Stimulated activated CD4-positive, alpha-beta T cell treated with anti-CD3 and anti-CD28 coated beads, TNF-alpha, amount 100 ng/mL, for 24 hours (primary cell): Measurements from ENCODE around the gene KRTAP3-2.

Source experiments
- DNase-seq, 3 experiments: peaks; one replicate each; pipeline ENCODE4 v3.0.0-alpha.2; 2020; ENCODE audit warnings: low read depth in 3 of 3

The KRTAP3-2 gene

DNA sequence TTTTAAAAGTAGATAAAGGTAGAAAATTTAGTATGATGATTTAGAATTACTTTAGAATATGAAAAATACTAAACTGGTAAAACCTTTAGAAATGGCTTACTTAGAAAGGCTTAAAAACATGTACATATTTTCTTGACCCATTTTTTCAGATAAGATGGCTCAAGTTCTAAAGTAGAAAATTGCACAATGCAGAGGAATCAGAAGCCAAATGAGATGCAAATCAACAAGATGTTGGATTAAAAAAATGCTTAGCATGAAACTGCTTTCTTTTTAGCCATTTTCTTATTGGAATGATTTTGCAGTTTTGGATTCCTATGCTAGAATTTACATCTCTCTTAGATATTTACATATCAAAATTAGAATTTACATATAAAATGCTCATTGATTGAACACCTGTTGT lies 10.7 kb upstream of the KRTAP3-2 start:
- no peak for DNase-seq

DNA sequence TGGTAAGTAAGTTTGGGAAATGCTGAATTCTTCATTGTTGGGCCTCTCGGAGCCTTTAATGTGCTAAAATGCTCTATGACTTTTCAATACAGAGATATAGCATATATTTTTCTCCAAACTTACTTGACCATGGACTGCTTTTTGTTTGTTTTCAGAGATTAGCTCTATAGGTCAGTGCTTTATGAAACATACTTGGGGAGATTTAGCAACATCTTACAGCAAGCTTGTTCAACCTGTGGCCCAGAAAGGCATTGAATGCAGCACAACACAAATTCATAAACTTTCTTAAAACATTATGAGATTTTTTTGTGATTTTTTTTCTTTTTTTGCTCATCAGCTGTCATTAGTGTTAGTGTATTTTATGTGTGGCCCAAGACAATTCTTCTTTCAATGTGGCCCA lies 10.2 kb upstream of the KRTAP3-2 start:
- DNase-seq, result no peak

DNA sequence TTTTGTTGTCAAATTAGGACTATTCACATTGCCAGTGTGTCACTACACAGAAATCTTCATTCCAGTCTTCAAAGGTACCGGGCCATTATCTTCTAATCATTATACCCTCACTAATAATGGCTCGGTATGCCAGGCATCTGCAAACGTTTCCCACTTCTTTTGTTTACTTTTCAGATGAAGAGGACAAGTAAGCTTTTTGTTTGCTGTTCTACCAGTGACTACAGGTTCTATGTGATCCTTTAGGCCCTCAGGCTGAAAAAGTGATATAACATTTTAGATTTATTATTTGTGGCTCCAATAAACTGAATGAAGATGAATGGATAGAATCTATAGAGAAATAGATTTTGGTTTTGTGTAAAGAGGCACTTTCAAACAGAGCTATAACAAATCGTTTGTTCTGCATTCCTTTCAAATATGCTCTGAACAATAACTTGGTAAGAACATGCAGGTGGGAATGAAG lies 9.6 kb upstream of the KRTAP3-2 start:
- DNase-seq, result no peak

DNA sequence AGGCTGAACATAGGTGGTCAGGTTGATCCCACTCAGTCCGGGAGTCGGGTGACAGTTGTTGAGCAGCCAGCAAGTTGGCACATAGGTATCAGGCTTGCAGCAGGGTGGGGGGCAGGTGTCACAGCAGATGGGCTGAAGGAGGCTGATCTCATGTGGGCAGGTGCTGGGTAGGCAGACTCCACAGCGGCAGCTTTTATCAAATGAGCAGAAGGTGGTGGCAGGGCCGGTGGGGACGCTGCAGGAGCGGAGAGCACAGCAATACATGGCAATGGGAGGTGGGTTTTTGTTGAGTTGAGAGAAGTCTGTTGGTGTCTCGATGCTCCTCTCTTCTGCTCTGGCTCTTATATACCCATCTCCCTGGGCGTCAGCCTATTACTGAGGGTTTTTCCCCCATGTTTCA lies 9.1 kb upstream of the KRTAP3-2 start, which contains the start of gene KRTAP3-1:
Gene KRTAP3-1 (minus strand): TSS at position 318 of the 400 bp plus-strand sequence. CDS start 54 bp downstream, at position 264.
- no peak for DNase-seq

DNA sequence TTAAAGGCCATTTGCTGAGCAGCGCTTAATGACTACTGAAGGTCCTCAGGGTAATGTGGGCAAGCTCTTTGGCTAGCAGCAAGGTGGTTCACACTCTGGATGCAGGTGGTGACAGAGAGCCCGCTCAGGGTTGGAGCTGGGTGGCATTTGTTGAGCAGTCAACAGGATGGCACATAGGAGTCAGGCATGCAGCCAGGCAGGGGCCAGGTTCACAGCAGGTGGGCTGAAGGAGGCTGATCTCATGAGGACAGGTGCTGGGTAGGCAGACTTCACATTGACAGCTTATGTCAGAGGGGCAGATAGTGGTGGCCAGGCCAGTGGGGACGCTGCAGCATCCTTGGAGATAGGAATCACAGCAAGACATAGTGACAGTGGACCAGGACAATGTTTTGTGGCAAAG lies 4.7 kb upstream of the KRTAP3-2 start:
- no peak for DNase-seq

DNA sequence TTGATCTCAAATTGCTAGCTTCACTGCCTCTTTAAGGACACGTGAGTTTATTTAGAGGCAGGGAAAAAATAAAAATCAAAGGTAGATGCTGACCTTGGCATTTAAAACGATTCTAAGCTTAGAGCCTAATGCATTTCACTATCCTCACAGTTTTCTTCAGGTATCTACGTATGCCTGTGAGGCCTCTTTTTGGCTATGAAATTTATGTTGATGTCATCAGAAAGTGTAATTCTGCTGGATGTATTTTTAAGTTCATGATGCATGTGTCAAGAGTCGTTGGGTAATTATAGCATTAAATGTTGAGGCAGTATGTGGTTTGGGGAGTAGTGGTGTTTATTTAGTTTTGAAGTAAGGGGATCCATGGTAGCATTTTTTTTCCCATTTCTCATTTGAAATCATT lies 4.2 kb upstream of the KRTAP3-2 start:
- no peak for DNase-seq

DNA sequence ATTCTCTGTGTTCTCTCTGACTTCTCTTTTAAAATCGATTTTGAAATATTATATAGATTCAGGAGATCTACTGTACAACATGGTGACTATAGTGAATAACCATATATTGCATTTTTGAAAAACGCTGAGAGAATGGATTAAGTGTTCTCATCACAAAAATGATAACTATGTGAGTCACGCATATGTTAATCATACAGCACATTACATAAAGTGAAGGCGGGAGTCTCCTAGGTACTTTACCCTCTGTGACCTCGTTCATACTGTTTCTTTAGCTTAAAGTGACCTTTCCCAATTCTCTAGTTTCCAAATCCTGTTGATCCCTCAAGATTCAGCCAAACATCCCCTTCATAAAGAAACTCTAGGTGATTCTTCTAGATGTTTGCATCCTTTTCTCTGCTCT lies 3.1 kb upstream of the KRTAP3-2 start:
- no peak for DNase-seq

DNA sequence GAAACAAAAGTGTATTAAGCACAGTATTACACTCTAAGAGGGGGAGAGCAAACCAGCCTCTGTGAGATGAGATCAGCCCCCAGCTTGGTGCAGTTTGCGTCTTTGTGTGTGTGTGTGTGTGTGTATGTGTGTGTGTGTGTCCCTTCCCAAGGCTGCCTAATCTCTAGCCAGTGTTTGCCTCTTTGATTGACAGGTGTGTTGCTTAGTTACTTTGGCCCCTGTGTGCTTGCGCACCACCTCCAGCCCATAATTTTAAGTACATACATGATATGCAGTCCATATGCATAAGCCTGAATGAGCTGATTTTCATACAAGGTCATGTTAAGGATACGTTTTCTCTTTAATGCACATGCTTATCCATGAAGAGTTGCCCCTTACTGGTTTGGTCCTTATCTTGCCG lies 2.1 kb upstream of the KRTAP3-2 start:
- no peak for DNase-seq

DNA sequence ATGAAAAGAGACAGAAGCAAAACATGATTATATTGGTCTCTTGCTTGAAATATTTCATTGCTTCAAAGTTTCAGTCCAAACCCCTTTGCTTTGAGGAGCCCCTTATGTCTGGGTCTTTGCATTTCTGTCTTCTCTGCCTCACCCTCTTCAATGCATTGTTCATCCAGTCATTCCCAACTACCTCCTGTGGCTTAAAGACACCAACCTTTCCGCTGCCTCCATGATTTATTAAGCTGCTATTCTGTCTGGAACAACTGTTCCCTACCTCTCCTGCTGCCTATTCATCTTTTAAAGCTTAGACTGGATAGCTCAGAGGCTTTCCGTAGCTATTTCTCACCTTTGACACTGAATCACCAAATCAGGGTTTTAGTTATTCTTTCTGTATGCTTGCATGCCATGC lies 2.3 kb downstream of the KRTAP3-2 start:
- DNase-seq, result no peak

DNA sequence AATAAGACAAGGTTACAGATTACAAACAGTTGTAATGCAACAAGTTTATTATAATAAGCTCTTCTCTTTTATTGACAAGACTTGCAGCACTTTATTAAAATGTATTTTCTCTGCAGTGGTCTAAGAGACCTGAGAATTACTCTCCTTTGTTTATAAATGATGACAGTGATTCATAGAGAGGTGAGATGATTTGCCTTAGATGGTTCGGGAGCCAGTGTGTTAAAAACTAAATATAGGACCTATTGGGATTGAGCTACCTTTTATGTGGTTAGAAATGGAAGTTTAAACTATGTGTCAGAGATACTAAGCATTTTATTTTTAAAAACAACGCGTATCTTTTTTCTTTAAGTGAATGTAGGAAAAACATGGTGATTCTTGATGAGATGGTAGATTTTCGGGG lies 2.9 kb downstream of the KRTAP3-2 start:
- no peak for DNase-seq

DNA sequence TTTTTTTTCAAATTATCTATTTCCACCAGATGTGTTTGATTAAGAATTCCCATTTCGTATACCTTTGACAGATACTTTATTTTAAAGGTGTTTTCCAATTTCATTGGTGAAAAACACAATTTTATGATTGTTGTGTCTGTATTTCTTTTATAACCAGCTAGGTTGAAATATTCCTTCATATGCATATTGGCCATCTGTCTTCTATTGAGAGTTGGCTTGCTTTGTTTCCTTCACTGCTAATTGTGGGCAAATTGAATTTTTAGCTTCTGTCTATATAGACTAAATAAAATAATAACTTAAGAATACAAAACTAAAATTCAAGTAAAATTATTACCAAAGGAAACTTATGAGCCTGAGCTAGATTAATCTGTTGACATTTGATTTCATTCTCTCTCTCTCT lies 4.6 kb downstream of the KRTAP3-2 start:
- no peak for DNase-seq

DNA sequence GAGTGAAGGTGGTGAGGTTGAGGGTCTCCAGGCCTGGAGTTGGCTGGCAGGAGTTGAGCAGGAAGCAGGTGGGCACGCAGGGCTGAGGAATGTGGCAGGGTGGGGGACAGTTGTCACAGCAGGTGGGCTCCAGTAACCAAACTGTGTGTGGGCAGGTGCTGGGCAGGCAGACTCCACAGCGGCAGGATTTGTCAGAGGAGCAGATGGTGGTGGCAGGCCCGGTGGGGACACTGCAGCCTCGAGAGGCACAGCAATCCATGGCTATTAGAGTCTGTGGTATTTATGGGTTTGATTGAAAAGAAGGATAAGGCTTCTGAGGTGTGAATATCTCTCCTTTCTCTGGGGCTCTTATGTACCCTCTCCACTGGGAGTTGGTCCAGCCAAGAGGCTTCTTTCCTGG lies 5.9 kb downstream of the KRTAP3-2 start, which contains the start of gene KRTAP3-3:
Gene KRTAP3-3 (minus strand): TSS at position 326 of the 400 bp plus-strand sequence. CDS start 67 bp downstream, at position 259.
- DNase-seq, result no peak

DNA sequence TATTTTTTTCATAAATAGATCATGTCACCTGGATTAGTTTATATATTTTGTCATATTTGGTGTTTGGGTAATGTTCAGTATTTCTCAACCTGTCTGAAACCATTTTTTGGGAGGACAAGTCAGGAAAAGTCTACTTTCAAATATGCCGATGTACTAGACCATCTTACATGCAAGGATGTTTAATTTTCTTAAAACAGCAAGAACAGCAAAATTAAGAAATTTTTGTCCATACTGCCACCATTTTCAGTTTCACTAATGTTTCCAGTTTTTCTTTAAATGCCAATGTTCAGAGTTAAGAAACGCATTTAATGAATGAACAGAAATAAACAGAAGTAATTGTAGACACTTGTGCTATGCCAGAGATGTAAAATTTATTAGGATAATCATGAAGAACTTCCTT lies 6.6 kb downstream of the KRTAP3-2 start:
- no peak for DNase-seq

DNA sequence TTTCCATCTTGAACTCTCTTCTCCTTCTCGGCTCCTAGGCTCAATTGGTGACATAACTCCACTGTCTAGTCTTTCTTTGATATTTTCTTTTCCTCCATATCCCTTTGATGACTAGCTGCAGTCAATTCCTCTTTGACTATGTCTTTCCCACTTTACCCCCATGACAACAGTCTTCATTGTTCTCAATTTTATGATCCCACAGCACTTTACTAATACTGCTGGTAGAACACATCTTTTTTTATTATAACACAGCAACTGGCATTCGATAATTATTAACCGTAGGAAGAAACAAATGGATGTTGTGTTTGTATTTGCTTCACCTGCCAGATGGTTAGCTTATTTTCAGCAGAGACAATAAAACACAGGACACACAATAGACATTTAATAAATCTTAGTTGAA lies 7.0 kb downstream of the KRTAP3-2 start:
- no peak for DNase-seq

DNA sequence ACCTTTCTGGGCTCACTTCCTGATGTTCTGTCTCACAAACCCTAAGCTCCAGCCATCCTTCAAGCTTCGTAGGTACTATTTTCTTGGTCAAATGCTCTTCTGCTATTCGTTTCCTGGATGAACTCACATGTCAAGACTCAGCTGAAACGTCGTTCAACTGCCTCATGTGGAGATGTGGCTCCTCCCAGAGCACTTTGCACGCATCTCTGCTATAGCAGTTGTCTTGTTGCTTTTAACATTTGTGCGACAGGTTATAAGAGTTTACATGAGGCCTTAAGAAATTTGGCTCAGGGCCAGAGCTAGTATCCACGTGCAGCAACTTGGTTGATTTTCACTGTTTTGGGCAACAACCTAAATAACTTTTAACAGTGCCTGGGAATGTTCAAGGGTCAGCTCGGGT lies 12.8 kb downstream of the KRTAP3-2 start:
- DNase-seq, result no peak

DNA sequence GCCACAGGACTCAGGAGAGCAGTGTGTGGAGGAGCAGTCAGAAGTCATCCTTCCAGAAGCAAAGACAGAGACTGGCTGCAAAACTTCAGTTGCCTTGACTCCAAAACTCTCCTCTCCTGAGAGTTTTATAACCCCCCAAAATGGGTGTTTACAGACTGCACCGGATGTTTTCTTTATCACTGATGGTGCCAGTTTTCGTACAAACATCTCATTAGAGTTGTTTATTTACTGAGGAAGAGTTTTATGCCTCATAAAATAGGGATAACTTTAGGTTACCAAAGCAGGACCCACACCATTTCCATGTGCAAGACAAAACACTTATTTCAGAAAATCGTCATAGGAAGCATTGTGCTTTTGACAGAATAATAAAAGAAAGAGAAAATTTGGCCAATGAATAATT lies 15.5 kb downstream of the KRTAP3-2 start, which contains the start of gene KRT40:
Gene KRT40 (minus strand): TSS at position 101 of the 400 bp plus-strand sequence. CDS start 53 bp downstream, at position 48.
- no peak for DNase-seq

DNA sequence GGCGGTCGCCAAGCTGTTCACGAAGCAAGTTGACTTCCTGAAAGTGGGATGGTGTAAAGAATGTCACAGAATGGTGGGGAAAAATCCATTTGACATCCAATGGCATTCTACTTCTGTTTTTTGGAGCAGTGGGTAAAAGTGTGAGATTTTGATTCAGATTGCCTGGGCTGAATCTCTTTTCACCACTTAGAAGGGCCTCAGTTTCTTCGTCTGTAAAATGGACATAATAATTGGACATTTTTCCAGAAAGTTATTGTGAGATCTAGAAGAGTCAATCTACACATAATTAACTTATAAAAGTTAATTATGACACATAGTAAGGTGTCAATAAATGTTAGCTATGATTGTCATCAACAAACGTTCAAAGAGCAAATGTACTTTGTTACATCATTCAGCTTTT lies 18.6 kb downstream of the KRTAP3-2 start:
- no peak for DNase-seq

DNA sequence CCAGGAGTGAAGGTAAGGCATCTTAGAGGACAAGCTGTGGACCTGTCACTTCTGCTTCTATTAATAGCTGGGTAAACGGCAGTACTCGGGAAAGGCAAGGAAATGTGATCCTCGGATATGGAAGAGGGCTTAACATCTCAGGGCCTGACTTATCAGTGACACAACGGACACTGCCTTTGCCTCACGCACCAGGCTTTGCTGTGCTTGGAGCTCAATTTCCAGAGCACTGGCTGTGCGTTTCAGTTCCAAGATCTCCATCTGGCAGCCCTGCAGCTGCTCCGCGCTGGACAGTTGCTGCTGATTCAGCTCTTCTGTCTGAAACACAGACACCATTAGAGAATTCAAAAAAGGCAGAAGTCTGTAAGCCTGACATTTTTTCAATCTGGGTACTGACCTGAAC lies 19.1 kb downstream of the KRTAP3-2 start:
- DNase-seq, result no peak

DNA sequence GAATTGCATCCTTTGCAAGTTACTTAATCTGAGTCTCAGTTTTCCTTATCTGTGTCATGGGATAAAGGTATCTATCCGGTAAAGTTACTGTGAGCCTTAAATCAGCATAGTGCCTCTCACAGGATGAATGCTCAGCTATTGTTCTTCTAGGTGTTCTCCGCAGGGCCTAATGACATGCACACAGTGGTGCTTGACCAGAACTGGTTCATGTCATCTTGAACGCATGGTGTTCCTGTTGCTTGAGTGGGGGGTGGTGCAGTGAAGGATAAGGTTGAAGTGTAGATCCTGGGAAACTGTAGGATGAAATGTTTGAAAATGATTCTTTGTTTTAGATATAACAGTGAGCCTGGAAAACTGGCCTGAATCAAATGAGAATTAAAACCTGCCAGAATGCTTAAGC lies 19.6 kb downstream of the KRTAP3-2 start:
- no peak for DNase-seq

DNA sequence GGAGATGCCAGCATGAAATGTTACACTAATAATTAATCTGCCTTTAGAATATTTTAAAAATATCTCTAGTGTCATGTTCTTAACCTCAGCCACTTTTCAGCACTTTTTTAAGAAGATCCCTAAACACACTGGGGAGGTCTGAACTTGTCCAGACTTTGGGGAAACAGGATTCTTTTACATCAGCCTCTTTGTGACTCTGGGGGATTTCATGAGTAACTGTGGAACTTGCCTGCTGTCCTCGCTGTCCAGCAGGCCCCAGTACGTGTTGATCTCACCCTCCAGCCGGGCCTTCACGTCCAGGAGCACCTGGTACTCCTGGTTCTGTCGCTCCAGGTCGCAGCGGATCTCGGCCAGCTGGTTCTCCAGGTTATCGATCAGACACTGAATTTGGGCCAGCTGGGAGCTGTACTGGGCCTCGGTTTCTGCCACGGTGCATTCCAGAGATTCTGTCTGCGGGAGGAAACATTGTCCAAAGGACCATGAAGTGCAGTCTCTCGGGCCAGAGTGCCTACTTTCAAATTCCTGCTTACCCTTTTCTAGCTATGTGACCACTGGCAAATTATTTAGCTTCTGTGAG lies 21.0 kb downstream of the KRTAP3-2 start:
- no peak for DNase-seq

DNA sequence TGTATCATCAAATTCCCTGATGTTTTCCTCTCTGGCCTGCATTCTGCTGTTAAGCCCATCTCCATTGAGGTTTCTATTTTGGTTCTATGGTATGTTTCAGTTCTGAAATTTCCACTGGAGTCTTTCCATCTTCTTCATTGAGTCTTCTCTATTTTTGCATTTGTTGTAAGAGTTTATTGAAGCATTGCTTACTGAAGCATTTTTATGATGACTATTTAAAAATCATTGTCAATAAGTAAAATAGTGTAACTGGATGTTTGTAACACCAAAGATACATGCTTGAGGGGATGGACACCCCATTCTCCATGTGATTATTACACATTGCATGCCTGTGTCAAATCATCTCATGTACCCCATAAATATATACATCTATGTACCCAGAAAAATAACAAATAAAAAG lies 24.2 kb downstream of the KRTAP3-2 start:
- no peak for DNase-seq

DNA sequence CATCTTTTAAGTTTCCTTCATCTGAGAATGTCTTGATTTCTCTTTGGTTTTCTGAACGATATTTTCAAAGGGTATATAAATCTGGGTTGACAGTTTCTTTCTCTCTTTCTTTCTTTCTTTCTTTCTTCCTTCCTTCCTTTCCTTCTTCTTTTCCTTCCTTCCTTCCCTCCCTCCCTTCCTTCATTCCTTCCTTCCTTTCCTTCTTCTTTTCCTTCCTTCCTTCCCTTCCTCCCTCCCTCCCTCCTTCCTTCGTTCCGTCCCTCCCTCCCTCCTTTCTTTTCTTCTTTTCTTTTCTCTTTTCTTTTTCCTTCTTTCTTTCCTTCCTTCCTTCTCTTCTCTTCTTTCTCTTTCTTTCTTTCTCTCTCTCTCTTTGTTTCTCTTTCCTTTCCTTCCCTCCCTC lies 25.3 kb downstream of the KRTAP3-2 start:
- DNase-seq, result no peak

DNA sequence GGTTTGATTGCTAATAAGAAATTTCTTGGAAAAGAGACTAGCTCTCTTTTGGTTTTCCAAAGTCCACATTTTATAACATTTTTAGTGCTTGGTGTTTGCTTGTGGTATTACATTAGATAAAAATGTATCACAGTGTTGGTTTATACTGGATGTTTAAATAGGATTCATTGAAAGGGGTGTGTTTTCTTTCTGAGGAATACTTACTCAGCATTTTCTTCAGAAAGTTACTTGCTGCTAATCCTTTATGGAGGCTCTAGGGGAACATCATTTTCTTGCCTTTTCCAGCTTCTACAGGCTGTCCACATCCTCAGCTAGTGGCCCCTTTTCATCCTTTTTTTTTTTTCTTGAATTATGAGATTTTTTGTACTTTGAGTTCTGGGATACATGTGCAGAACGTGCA lies 32.1 kb downstream of the KRTAP3-2 start:
- DNase-seq, result no peak

DNA sequence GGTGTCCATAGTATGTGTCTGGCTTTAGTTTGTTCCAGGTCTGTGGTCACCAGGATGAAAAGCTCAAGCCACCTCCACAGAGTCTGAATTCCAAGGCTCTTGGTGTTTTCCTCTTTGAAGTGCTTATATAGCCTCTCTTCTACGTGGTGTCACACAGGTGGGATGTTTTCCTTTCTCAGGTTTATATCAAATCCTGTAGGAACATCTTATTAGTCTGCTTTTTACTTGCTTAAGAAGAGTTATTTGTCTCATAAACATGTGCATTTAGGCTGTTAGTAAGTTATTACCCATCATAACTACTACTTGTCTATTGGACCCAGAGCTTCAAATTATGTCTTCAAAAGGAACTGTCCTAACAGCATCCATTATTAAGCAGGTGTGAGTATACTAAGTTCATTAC lies 32.9 kb downstream of the KRTAP3-2 start, which contains the start of gene KRT39:
Gene KRT39 (minus strand): TSS at position 101 of the 400 bp plus-strand sequence. CDS start 92 bp downstream, at position 9.
- no peak for DNase-seq
